Immature natural killer cell (primary cell): Measurements from ENCODE around the gene UBN1. TPM values are rescaled to one million over a fixed set of nuclear protein-coding genes. Genes with fewer than 3 reads are reported as not detected.
"Not testable (repeated sequence)": the region's sequence is repeated elsewhere in the genome, so short reads cannot be mapped to it uniquely, and the experiment has no call there.

Experiments used
- DNase-seq, 3 donors: peaks; one replicate each; pipeline ENCODE4 v3.0.0; 2022; ENCODE audit warnings: mixed read lengths in 1 of 3
- H3K27ac Mint-ChIP-seq, 6 donors: one replicate each; pipeline ENCODE4 v1.8.0; 2020; ENCODE audit warnings: mixed read lengths in 6 of 6, mild to moderate bottlenecking in 5 of 6, inconsistent platforms in 4 of 6, moderate library complexity in 3 of 6
- H3K27me3 Mint-ChIP-seq, 3 donors: one replicate each; pipeline ENCODE4 v1.8.0; 2020 to 2021; ENCODE audit warnings: low read depth in 3 of 3, mild to moderate bottlenecking in 3 of 3, mixed read lengths in 3 of 3, moderate library complexity in 3 of 3, inconsistent platforms in 1 of 3
- H3K36me3 Mint-ChIP-seq, 3 donors: one replicate each; pipeline ENCODE4 v1.8.0; 2020; ENCODE audit warnings: mixed read lengths in 3 of 3, inconsistent platforms in 2 of 3, mild to moderate bottlenecking in 2 of 3
- H3K4me1 Mint-ChIP-seq, 2 donors: one replicate each; pipeline ENCODE4 v1.8.0; 2020; ENCODE audit warnings: inconsistent platforms in 2 of 2, mild to moderate bottlenecking in 2 of 2, mixed read lengths in 2 of 2, moderate library complexity in 1 of 2
- H3K4me3 Mint-ChIP-seq, 5 donors: one replicate each; pipeline ENCODE4 v1.8.0; 2020; ENCODE audit warnings: mild to moderate bottlenecking in 5 of 5, mixed read lengths in 5 of 5, inconsistent platforms in 3 of 5, moderate library complexity in 3 of 5
- H3K9me3 Mint-ChIP-seq, 6 donors: one replicate each; pipeline ENCODE4 v1.8.0; 2020; ENCODE audit warnings: mild to moderate bottlenecking in 6 of 6, mixed read lengths in 6 of 6, inconsistent platforms in 4 of 6, moderate library complexity in 3 of 6
- polyA plus RNA-seq, 3 donors: library from polyadenylated mRNA; unstranded; fragments of 300-500 nt; fragmentation: Illumina TruSeq; gene quantifications; one replicate each; pipeline ENCODE4 v1.2.3, GENCODE V29; 2021

The UBN1 gene
- polyA plus RNA-seq, 3 donors from 2014 or later = 2.8 to 30.7 (median 13.9) TPM

- Mint-ChIP-seq H3K4me1 (no peaks in the 10 kb centered on the region), H3K9me3 (no peaks in the 10 kb centered on the region), H3K27me3 (peaks cover 3 to 8% (median 4%) of the 10 kb centered on the region in 3 donors), H3K36me3 (no peaks in the 10 kb centered on the region), H3K4me3 (no peak overlapping the region), H3K27ac (no peak overlapping the region)
- no peak for DNase-seq
Observed at GRCh38 chr16:4915226-4915761, 68.0 kb downstream of the UBN1 start.

- no peaks in the 10 kb centered on the region for H3K4me1 Mint-ChIP-seq
- H3K36me3 Mint-ChIP-seq = no peaks in the 10 kb centered on the region
- H3K27me3 Mint-ChIP-seq = peaks cover 1 to 4% (median 3%) of the 10 kb centered on the region in 3 donors
- DNase-seq = no peak
- H3K9me3 Mint-ChIP-seq = no peaks in the 10 kb centered on the region
- no peak overlapping the region for H3K27ac Mint-ChIP-seq
- no peak overlapping the region for H3K4me3 Mint-ChIP-seq
Observed at GRCh38 chr16:4917117-4917516, 69.8 kb downstream of the UBN1 start.

GRCh38 chr16:4918781-4919251 lies 71.5 kb downstream of the UBN1 start:
- DNase-seq = no peak
- Mint-ChIP-seq H3K27ac (no peak overlapping the region), H3K36me3 (no peaks in the 10 kb centered on the region), H3K9me3 (no peaks in the 10 kb centered on the region), H3K4me3 (no peak overlapping the region), H3K27me3 (peaks cover 2 to 4% (median 3%) of the 10 kb centered on the region in 3 donors), H3K4me1 (no peaks in the 10 kb centered on the region)

- Mint-ChIP-seq H3K9me3 (peaks cover 0 to 3% (median 0%) of the 10 kb centered on the region in 6 donors), H3K27ac (no peak overlapping the region), H3K4me3 (no peak overlapping the region), H3K4me1 (no peaks in the 10 kb centered on the region), H3K36me3 (no peaks in the 10 kb centered on the region), H3K27me3 (peaks cover 1 to 6% (median 2%) of the 10 kb centered on the region in 3 donors)
- no peak for DNase-seq
Observed at GRCh38 chr16:4920826-4921225, 73.5 kb downstream of the UBN1 start.

DNA sequence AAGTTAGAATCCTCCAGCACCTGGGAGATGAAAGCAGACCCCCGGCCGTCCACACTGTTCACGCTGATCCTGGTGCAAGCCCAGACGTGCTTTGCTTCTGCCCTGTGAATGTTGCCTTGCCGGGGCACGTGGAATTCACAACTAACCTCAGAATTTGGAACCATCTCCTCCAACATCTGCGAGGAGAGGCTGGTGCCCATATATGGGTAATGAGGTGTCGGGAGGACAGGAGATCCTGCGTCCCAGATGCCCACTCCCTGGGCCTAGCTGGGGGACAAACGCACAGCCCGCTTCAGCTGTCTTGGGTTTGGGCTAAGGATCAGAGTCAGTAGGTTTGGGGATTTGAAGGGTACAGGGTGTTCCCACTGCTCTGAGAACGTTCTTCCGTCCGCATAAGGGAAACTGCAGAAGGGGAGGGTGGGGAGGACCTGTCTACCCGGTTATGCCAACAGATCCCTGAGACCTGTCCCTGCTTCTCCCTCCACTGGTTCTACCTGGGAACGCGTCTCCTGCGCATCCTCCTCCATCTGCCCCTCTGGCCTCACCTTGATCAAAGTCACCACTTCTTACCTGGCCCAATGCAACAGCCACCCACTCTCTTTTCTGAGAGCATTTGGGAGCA lies 75.6 kb downstream of the UBN1 start:
- no peak overlapping the region for H3K27ac Mint-ChIP-seq
- H3K9me3 Mint-ChIP-seq = peaks cover 3 to 19% (median 13%) of the 10 kb centered on the region in 6 donors
- H3K4me1 Mint-ChIP-seq = no peaks in the 10 kb centered on the region
- peaks cover 0 to 6% (median 5%) of the 10 kb centered on the region in 3 donors for H3K36me3 Mint-ChIP-seq
- no peak overlapping the region for H3K4me3 Mint-ChIP-seq
- H3K27me3 Mint-ChIP-seq = peaks cover 0 to 10% (median 1%) of the 10 kb centered on the region in 3 donors
- DNase-seq = no peak

DNA sequence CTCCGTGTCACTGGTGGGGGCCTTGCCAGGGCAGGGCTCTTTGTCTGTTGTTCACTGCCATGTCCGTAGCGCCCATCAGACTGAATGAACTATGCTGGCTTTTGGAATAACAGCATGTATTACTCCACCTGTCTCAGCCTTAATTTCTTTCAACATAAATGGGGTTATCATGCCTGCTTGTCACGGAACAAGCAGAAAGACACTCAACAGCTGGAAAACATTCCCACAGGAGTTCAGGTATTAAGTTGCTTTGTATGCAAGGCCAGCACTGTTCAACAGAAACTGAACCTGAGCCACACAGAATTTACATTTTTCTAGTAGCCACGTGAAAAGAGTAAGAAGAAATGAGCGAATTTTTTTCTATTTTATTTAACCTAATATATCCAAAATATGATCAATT lies 76.6 kb downstream of the UBN1 start:
- H3K27ac Mint-ChIP-seq = no peak overlapping the region
- H3K27me3 Mint-ChIP-seq = peaks cover 0 to 10% (median 1%) of the 10 kb centered on the region in 3 donors
- H3K4me3 Mint-ChIP-seq = no peak overlapping the region
- H3K36me3 Mint-ChIP-seq = peaks cover 0 to 6% (median 5%) of the 10 kb centered on the region in 3 donors
- no peaks in the 10 kb centered on the region for H3K4me1 Mint-ChIP-seq
- peaks cover 3 to 19% (median 13%) of the 10 kb centered on the region in 6 donors for H3K9me3 Mint-ChIP-seq
- no peak for DNase-seq

DNA sequence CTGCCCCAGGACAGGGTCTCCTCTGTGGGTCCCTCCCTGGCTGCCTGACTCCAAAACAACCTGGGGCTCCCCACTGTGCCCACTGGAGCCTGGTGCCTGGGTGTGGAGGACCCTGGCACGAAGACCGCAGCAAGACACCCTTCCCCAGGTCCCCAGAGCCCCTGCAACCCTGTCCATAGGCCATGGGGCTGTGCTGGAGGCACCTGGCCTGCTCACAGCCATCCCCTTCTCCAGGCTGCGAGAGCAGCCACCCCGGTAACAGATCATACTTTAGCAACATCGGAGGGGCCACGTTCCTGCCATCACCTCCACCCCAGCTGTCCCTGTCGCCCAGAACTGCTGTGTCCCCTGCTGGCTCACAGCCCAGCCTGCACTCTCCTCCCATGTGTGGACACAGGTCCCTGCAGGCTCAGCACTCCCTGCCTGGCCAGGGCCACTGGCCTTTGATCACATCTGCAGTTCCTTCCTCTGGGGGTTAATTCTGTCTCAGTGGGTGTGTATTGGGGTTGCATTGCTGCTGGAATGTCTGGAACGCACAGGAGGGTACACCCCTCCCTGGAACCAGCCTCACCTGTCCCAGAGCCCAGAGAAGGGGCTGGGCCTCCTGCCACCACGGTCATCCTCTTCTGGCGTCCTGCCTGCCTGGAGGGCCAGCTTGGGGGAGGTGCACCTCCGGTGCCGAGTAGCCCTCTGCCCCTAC lies 77.5 kb downstream of the UBN1 start:
- DNase-seq = no peak
- Mint-ChIP-seq H3K27me3 (peaks cover 0 to 10% (median 1%) of the 10 kb centered on the region in 3 donors), H3K4me3 (no peak overlapping the region), H3K36me3 (peaks cover 0 to 6% (median 5%) of the 10 kb centered on the region in 3 donors), H3K27ac (no peak overlapping the region), H3K9me3 (peaks cover 6 to 19% (median 13%) of the 10 kb centered on the region in 6 donors), H3K4me1 (no peaks in the 10 kb centered on the region)

DNA sequence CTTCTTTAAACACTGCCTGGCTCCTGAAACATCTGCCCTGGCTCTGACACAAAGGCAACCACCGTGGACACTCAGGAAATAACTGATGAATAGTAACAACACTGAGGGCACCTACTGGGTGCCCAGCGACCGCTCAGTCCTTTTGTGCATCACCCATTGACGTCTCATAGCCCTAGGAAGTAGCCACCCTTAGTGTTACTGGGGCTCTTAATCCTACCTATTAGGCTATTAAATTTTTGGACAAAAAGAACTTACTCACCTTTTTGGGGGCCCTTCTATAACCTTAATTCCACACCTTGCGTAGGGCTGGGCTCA lies 78.0 kb downstream of the UBN1 start:
- Mint-ChIP-seq H3K4me1 (no peaks in the 10 kb centered on the region), H3K27me3 (peaks cover 0 to 6% (median 1%) of the 10 kb centered on the region in 3 donors), H3K27ac (no peak overlapping the region), H3K4me3 (no peak overlapping the region), H3K36me3 (peaks cover 0 to 6% (median 5%) of the 10 kb centered on the region in 3 donors), H3K9me3 (peaks cover 6 to 19% (median 13%) of the 10 kb centered on the region in 6 donors)
- DNase-seq = no peak

DNA sequence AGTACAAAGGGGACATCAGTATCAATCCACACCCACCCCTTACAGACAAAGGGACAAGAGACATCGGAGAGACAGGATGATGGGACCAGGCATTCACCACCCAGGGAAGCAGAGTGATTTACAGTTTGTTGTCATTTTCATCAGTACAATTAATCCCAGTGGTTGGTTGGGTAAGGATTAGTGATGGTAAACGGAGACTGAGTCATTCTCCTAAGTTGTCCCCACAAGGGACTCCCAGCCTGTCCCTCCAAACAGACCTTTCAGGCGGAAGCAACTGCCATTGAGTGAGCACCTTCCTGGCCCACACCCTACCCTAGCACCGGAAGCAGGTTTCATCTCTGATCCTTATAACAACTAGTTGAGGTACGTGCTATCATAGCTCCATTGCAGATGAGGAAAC lies 78.5 kb downstream of the UBN1 start:
- H3K36me3 Mint-ChIP-seq = peaks cover 0 to 6% (median 5%) of the 10 kb centered on the region in 3 donors
- H3K9me3 Mint-ChIP-seq = peaks cover 6 to 19% (median 13%) of the 10 kb centered on the region in 6 donors
- H3K27ac Mint-ChIP-seq = no peak overlapping the region
- H3K4me3 Mint-ChIP-seq = no peak overlapping the region
- no peak for DNase-seq
- peaks cover 0 to 6% (median 2%) of the 10 kb centered on the region in 3 donors for H3K27me3 Mint-ChIP-seq
- no peaks in the 10 kb centered on the region for H3K4me1 Mint-ChIP-seq

GRCh38 chr16:4926928-4927327 lies 79.6 kb downstream of the UBN1 start:
- Mint-ChIP-seq H3K4me1 (no peaks in the 10 kb centered on the region), H3K36me3 (peaks cover 0 to 6% (median 5%) of the 10 kb centered on the region in 3 donors), H3K27me3 (peaks cover 0 to 6% (median 5%) of the 10 kb centered on the region in 3 donors), H3K9me3 (peaks cover 6 to 19% (median 13%) of the 10 kb centered on the region in 6 donors), H3K4me3 (no peak overlapping the region), H3K27ac (no peak overlapping the region)
- DNase-seq = no peak

DNA sequence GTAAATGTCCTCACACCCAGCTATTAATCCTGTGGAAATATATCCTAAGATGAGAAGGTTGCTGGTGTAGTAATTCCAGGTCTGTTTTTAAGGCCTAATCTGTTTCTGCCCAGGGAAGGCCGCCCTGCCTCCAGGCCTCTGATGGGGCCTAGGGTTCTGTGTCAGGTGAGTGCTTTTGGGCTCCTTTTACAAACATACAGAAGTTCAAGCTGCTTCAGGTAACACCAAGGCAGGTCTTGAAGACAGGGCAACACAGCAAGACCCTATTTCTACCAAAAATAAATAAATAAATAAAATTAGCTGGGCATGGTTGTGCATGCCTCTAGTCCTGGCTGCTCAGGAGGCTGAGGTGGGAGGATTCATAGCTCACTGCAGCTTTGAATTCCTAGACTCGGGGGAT lies 80.4 kb downstream of the UBN1 start:
- Mint-ChIP-seq H3K36me3 (peaks cover 0 to 6% (median 5%) of the 10 kb centered on the region in 3 donors), H3K27me3 (peaks cover 0 to 7% (median 5%) of the 10 kb centered on the region in 3 donors)

GRCh38 chr16:4928227-4928626 lies 80.9 kb downstream of the UBN1 start:
- H3K4me1 Mint-ChIP-seq = no peaks in the 10 kb centered on the region
- H3K36me3 Mint-ChIP-seq = peaks cover 0 to 6% (median 5%) of the 10 kb centered on the region in 3 donors
- H3K27me3 Mint-ChIP-seq = peaks cover 0 to 8% (median 4%) of the 10 kb centered on the region in 3 donors
- no peak for DNase-seq
- no peak overlapping the region for H3K4me3 Mint-ChIP-seq
- H3K9me3 Mint-ChIP-seq = peaks cover 6 to 19% (median 13%) of the 10 kb centered on the region in 6 donors
- H3K27ac Mint-ChIP-seq = no peak overlapping the region

More for the DNA sequence above, 80.4 kb downstream of the UBN1 start:
- peaks cover 6 to 19% (median 13%) of the 10 kb centered on the region in 6 donors for H3K9me3 Mint-ChIP-seq
- no peaks in the 10 kb centered on the region for H3K4me1 Mint-ChIP-seq
- no peak overlapping the region for H3K4me3 Mint-ChIP-seq
- DNase-seq = no peak
- no peak overlapping the region for H3K27ac Mint-ChIP-seq

DNA sequence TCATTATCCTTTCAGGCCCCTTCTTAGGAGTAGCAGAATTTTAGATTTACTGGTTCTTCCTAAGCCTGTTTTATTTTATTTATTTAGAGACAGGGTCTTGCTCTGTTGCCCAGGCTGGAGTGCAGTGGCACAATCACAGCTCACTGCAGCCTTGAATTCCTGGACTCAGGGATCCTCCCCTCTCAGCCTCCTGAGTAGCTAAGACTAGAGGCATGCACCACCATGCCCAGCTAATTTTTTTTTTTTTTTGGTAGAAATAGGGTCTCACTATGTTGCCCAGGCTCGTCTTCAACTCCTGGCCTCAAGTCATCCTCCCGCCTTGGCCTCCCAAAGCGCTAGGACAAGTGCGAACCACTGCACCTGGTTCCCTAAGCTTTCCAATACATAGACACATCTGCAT lies 82.3 kb downstream of the UBN1 start:
- H3K36me3 Mint-ChIP-seq, DNase-seq, H3K4me1 Mint-ChIP-seq, H3K27me3 Mint-ChIP-seq, H3K27ac Mint-ChIP-seq, H3K4me3 Mint-ChIP-seq: not testable (repeated sequence)
- H3K9me3 Mint-ChIP-seq = peaks cover 6 to 19% (median 13%) of the 10 kb centered on the region in 6 donors

GRCh38 chr16:4931381-4931780 lies 84.1 kb downstream of the UBN1 start:
- H3K4me3 Mint-ChIP-seq = no peak overlapping the region
- peaks cover 0 to 6% (median 5%) of the 10 kb centered on the region in 3 donors for H3K36me3 Mint-ChIP-seq
- no peak for DNase-seq
- no peak overlapping the region for H3K27ac Mint-ChIP-seq
- H3K9me3 Mint-ChIP-seq = peaks cover 2 to 10% (median 9%) of the 10 kb centered on the region in 6 donors
- H3K4me1 Mint-ChIP-seq = no peaks in the 10 kb centered on the region
- H3K27me3 Mint-ChIP-seq = peaks cover 0 to 12% (median 4%) of the 10 kb centered on the region in 3 donors
